T1000 (cell line): Measurements from ENCODE around the gene TBC1D9.

ENCODE experiments used
- DNase-seq: peaks from one replicate; lab custom pipeline; 2025; ENCODE audit warnings: mixed read lengths; lab: John Stamatoyannopoulos, UW

Gene TBC1D9

GRCh38 chr4:140617499-140618248, 138.5 kb downstream of the TBC1D9 start:
- no peak for DNase-seq

- no peak for DNase-seq
Observed at GRCh38 chr4:140615451-140615850, 140.7 kb downstream of the TBC1D9 start.

- DNase-seq, result no peak
Observed at GRCh38 chr4:140612357-140612756, 143.8 kb downstream of the TBC1D9 start.

GRCh38 chr4:140611854-140612253, 144.3 kb downstream of the TBC1D9 start:
- no peak for DNase-seq

- DNase-seq, result no peak
Observed at GRCh38 chr4:140609548-140610425, 146.4 kb downstream of the TBC1D9 start.

- DNase-seq, result no peak
Observed at GRCh38 chr4:140607852-140608251, 148.3 kb downstream of the TBC1D9 start.

GRCh38 chr4:140604544-140604943, 151.6 kb downstream of the TBC1D9 start:
- no peak for DNase-seq

GRCh38 chr4:140603286-140603685, 152.9 kb downstream of the TBC1D9 start:
- no peak for DNase-seq

GRCh38 chr4:140602714-140603113, 153.5 kb downstream of the TBC1D9 start:
- DNase-seq, result no peak

GRCh38 chr4:140600408-140600807, 155.8 kb downstream of the TBC1D9 start:
- DNase-seq, result no peak

- DNase-seq, result no peak
Observed at GRCh38 chr4:140595065-140595464, 161.1 kb downstream of the TBC1D9 start.

- no peak for DNase-seq
Observed at GRCh38 chr4:140584439-140584838, 171.7 kb downstream of the TBC1D9 start.

GRCh38 chr4:140581078-140581477, 175.1 kb downstream of the TBC1D9 start:
- no peak for DNase-seq

GRCh38 chr4:140579278-140579677, 176.9 kb downstream of the TBC1D9 start:
- DNase-seq, result no peak

- DNase-seq, result no peak
Observed at GRCh38 chr4:140575489-140575888, 180.7 kb downstream of the TBC1D9 start.

- DNase-seq, result no peak
Observed at GRCh38 chr4:140571620-140572019, 184.6 kb downstream of the TBC1D9 start.
